ENCODE measurements around the gene RARA.
A peak's percentile ranks its signal among the peaks of the same experiment; 100 is the strongest.

Gene RARA

GRCh38 chr17:40350689-40351358 is 41.8 kb downstream of the RARA start:
- H3K9me3 ChIP-seq (ENCODE audit: control insufficient read depth, insufficient read depth, low read depth, low read length): no peaks in the 10 kb centered on the region
- peaks cover 6 to 53% of the 10 kb centered on the region in 2 experiments; a peak in 2 of 3 replicates for H3K36me3 ChIP-seq (ENCODE audit: control insufficient read depth in 2 of 2, insufficient read depth in 1 of 2, low read length in 2 of 2)
- H3K4me3 ChIP-seq (ENCODE audit: low read depth, low read length): no peak overlapping the region
- H3K27ac ChIP-seq (ENCODE audit: extremely low read depth, low read depth, low read length): no peak overlapping the region
- POLR2A ChIA-PET: interaction anchor here (0.8 kb wide), 1 partner anchor 44 kb away, joined by 5 read pairs; no protein-coding TSS in a partner anchor
- no peaks in the 10 kb centered on the region; the same call in 1 of the 2 replicates for H3K4me1 ChIP-seq (ENCODE audit: control insufficient read depth, insufficient read depth, low read length)
- CTCF ChIA-PET: interaction anchor here (0.6 to 16.1 kb wide), 5 partner anchors 32 to 107 kb away, joined by 3 to 453 read pairs (median 4); partner anchors contain the start of gene RARA
- no peak for TF ChIP-seq ZNF391 (tag by site-specific recombination; IDR thresholded peaks at IDR 0.05; ENCODE audit: borderline replicate concordance, low read depth)
- TF ChIP-seq ZNF221 (tag by site-specific recombination; IDR thresholded peaks at IDR 0.05; ENCODE audit: borderline replicate concordance): no peak
- TF ChIP-seq ZNF398 (tag by site-specific recombination; IDR thresholded peaks at IDR 0.05): 0 out of 2 replicates have a peak, but pooled peaks have one; percentile 19

- Histone ChIP-seq H3K4me3 (ENCODE audit: low read depth, low read length) (no peak overlapping the region), H3K36me3 (ENCODE audit: control insufficient read depth in 2 of 2, insufficient read depth in 1 of 2, low read length in 2 of 2) (peaks cover 6 to 57% of the 10 kb centered on the region in 2 experiments; a peak in 2 of 3 replicates), H3K9me3 (ENCODE audit: control insufficient read depth, insufficient read depth, low read depth, low read length) (no peaks in the 10 kb centered on the region), H3K4me1 (ENCODE audit: control insufficient read depth, insufficient read depth, low read length) (no peaks in the 10 kb centered on the region), H3K27ac (ENCODE audit: extremely low read depth, low read depth, low read length) (no peak overlapping the region)
- POLR2A ChIA-PET: interaction anchor here (0.6 to 1.4 kb wide), 3 partner anchors 35 to 62 kb away, joined by 4 to 7 read pairs (median 5); no protein-coding TSS in a partner anchor
- CTCF ChIA-PET: interaction anchor here (0.5 to 16.1 kb wide), 10 partner anchors 10 to 327 kb away, joined by 3 to 453 read pairs (median 4); partner anchors contain the start of gene RARA
- TF ChIP-seq ZNF596 (tag by site-specific recombination; IDR thresholded peaks at IDR 0.05) (no peak), IKZF3 (tag by site-specific recombination; IDR thresholded peaks at IDR 0.05) (no peak), ZIC2 (tag by site-specific recombination; IDR thresholded peaks at IDR 0.05) (peak; percentile 63), GLIS2 (tag by site-specific recombination; IDR thresholded peaks at IDR 0.05) (peak; percentile 32; the same call in 1 of the 2 replicates), GLIS1 (tag by site-specific recombination; IDR thresholded peaks at IDR 0.05) (peak; percentile 60)
These were observed 42.6 kb downstream of the RARA start for GRCh38 chr17:40351359-40352236.

- POLR2A ChIA-PET: interaction anchor here (0.5 to 1.4 kb wide), 3 partner anchors 35 to 1654 kb away, joined by 3 to 7 read pairs (median 4); no protein-coding TSS in a partner anchor
- H3K27ac ChIP-seq (ENCODE audit: extremely low read depth, low read depth, low read length): no peak overlapping the region
- CTCF ChIA-PET: interaction anchor here (0.6 to 16.1 kb wide), 10 partner anchors 9 to 328 kb away, joined by 3 to 453 read pairs (median 4); partner anchors contain the start of gene RARA
- peaks cover 6 to 57% of the 10 kb centered on the region in 2 experiments; a peak in 2 of 3 replicates for H3K36me3 ChIP-seq (ENCODE audit: control insufficient read depth in 2 of 2, insufficient read depth in 1 of 2, low read length in 2 of 2)
- no peaks in the 10 kb centered on the region for H3K4me1 ChIP-seq (ENCODE audit: control insufficient read depth, insufficient read depth, low read length)
- H3K4me3 ChIP-seq (ENCODE audit: low read depth, low read length): no peak overlapping the region
- no peaks in the 10 kb centered on the region for H3K9me3 ChIP-seq (ENCODE audit: control insufficient read depth, insufficient read depth, low read depth, low read length)
- no peak for TF ChIP-seq SP7 (tag by site-specific recombination; IDR thresholded peaks at IDR 0.05)
- TF ChIP-seq MEIS1 (CRISPR knock-in tag; IDR thresholded peaks at IDR 0.05; ENCODE audit: borderline replicate concordance): no peak
- TF ChIP-seq REST (tag by site-specific recombination; IDR thresholded peaks at IDR 0.05): no peak
- TF ChIP-seq ZNF624 (tag by site-specific recombination; IDR thresholded peaks at IDR 0.05): no peak
- no peak for TF ChIP-seq ZNF221 (tag by site-specific recombination; IDR thresholded peaks at IDR 0.05; ENCODE audit: borderline replicate concordance)
- no peak for TF ChIP-seq ZSCAN18 (tag by site-specific recombination; IDR thresholded peaks at IDR 0.05)
These were observed 43.3 kb downstream of the RARA start for GRCh38 chr17:40352237-40352778.
